GM12891 (cell line): Measurements from ENCODE around the gene TMEM101. TPM values are rescaled to one million over a fixed set of nuclear protein-coding genes. Genes with fewer than 3 reads are reported as not detected.
"Not testable (repeated sequence)": the region's sequence is repeated elsewhere in the genome, so short reads cannot be mapped to it uniquely, and the experiment has no call there.

Experiments
- DNase-seq: peaks from one replicate; pipeline ENCODE4 v3.0.0; 2011; ENCODE audit warnings: low spot score; ENCODE audit not compliant: insufficient read length
- FAIRE-seq: peaks from 2 replicates; lab custom pipeline; 2011; peaks lifted over from hg19 to GRCh38; lab: Jason Lieb, UNC
- PAX5 ChIP-seq: IDR thresholded peaks from 2 replicates; pipeline ENCODE4 v1.6.1; 2011; ENCODE audit warnings: low read length, moderate library complexity, mild to moderate bottlenecking; ENCODE audit not compliant: insufficient read depth, severe bottlenecking
- POLR2A ChIP-seq: IDR thresholded peaks from 2 replicates; pipeline ENCODE4 v1.6.1; 2011; ENCODE audit warnings: low read depth, low read length, control low read depth
- POLR2AphosphoS5 ChIP-seq: IDR thresholded peaks from 2 replicates; pipeline ENCODE4 v1.6.1; 2011; ENCODE audit warnings: low read depth, low read length, control low read depth
- POU2F2 ChIP-seq: IDR thresholded peaks from 2 replicates; pipeline ENCODE4 v1.6.1; 2011; ENCODE audit warnings: low read depth, mild to moderate bottlenecking, control low read depth, low read length, moderate library complexity
- SPI1 ChIP-seq: IDR thresholded peaks from 2 replicates; pipeline ENCODE4 v1.6.1; 2011; ENCODE audit warnings: low read depth, low read length, control low read depth
- TAF1 ChIP-seq: IDR thresholded peaks from 2 replicates; pipeline ENCODE4 v1.6.1; 2011; ENCODE audit warnings: low read depth, low read length, control low read depth
- polyA plus RNA-seq: library from polyadenylated mRNA; unstranded; fragments of >200 nt; gene quantifications from one replicate; pipeline ENCODE4 v1.2.1, GENCODE V29; 2012; ENCODE audit warnings: low read depth, missing spikeins, inconsistent platforms; ENCODE audit not compliant: missing spikeins

The TMEM101 gene
- 26.9 TPM for polyA plus RNA-seq

GRCh38 chr17:44014437-44015172 lies at the start of gene TMEM101:
Gene TMEM101 (minus strand): TSS chr17:44014963. CDS start chr17:44014952, 11 bp downstream.
- FAIRE-seq (peak; percentile 96), DNase-seq (peak; percentile 96)
- peak; percentile 87 for TF ChIP-seq TAF1
- TF ChIP-seq POLR2AphosphoS5 = peak; percentile 87; the same call in 1 of the 2 replicates
- peak; percentile 59 for TF ChIP-seq PAX5
- peak; percentile 90 for TF ChIP-seq POLR2A
- TF ChIP-seq SPI1 = no peak
- peak; percentile 90 for TF ChIP-seq POU2F2

GRCh38 chr17:44063704-44064639 lies 49.2 kb upstream of the TMEM101 start:
- DNase-seq (no peak), FAIRE-seq (no peak)
- no peak for TF ChIP-seq POLR2A
- TF ChIP-seq PAX5 = no peak
- TF ChIP-seq POLR2AphosphoS5 = no peak
- no peak for TF ChIP-seq SPI1
- no peak for TF ChIP-seq TAF1
- no peak for TF ChIP-seq POU2F2

GRCh38 chr17:44062871-44063270 lies 48.1 kb upstream of the TMEM101 start:
- TF ChIP-seq PAX5 = no peak
- TF ChIP-seq POU2F2 = no peak
- TF ChIP-seq SPI1 = no peak
- no peak for TF ChIP-seq POLR2AphosphoS5
- no peak for TF ChIP-seq TAF1
- TF ChIP-seq POLR2A = no peak
- FAIRE-seq (no peak), DNase-seq (no peak)

GRCh38 chr17:44061446-44061845 lies 46.7 kb upstream of the TMEM101 start:
- no peak for TF ChIP-seq TAF1
- TF ChIP-seq POLR2A = no peak
- no peak for TF ChIP-seq SPI1
- TF ChIP-seq POLR2AphosphoS5 = no peak
- DNase-seq (no peak), FAIRE-seq (no peak)

- TF ChIP-seq POLR2A (no peak), POU2F2 (no peak), TAF1 (no peak), SPI1 (no peak), PAX5 (no peak), POLR2AphosphoS5 (no peak)
- FAIRE-seq (no peak), DNase-seq (no peak)
These were observed 44.5 kb upstream of the TMEM101 start for GRCh38 chr17:44059101-44059892.

GRCh38 chr17:44053125-44053872 lies 38.5 kb upstream of the TMEM101 start:
- no peak for DNase-seq
- TF ChIP-seq POLR2A = no peak
- no peak for TF ChIP-seq POLR2AphosphoS5
- TF ChIP-seq SPI1 = no peak
- no peak for TF ChIP-seq TAF1
- no peak for TF ChIP-seq POU2F2
- TF ChIP-seq PAX5 = no peak
- FAIRE-seq = no peak

GRCh38 chr17:44049294-44050060 lies 34.7 kb upstream of the TMEM101 start:
- FAIRE-seq = no peak
- DNase-seq = no peak
- TF ChIP-seq TAF1 (no peak), POLR2A (no peak), PAX5 (no peak), POU2F2 (no peak), POLR2AphosphoS5 (no peak), SPI1 (no peak)

GRCh38 chr17:44046893-44047292 lies 32.1 kb upstream of the TMEM101 start:
- DNase-seq, FAIRE-seq: not testable (repeated sequence)
